HG02884 (cell line): ENCODE results near the gene ZNF598.
A peak's percentile ranks its signal among the peaks of the same experiment; 100 is the strongest.

Source experiments
- ATAC-seq: cut with Tn5 transposase; IDR thresholded peaks from one replicate; pipeline ENCODE4 v1.9.1; 2021; ENCODE audit warnings: mild to moderate bottlenecking, moderate library complexity; ENCODE audit not compliant: unreplicated experiment

The ZNF598 gene

DNA sequence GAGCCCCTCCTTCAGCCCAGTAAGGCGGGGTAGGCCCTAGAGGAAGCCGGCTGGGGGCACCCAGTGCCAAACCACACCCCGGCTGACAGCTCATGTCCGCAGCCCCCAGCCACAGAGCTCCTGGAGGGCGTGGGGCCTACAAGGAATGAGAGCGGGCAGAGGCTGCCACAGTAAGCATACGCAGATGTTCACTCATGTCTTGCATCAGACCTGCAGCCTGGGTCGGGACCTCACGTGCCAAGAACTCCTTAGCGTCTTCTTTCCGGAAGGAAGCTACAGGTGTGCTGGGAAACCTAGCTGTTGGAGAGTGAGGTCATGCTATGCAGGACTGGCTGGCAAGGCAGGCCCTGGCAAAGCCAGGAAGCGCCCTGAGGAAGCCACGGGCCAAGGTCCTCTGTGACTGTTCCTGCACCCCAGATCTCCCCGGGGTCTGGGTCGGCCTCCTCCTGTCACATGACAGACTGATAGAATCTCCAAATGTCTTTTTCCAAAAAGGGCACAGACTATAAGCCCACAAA is 1.6 kb downstream of the ZNF598 start:
- ATAC-seq, result no peak

- ATAC-seq, result no peak
These were observed 2.4 kb downstream of the ZNF598 start for GRCh38 chr16:2007081-2007836.

- ATAC-seq, result no peak
These were observed 3.3 kb downstream of the ZNF598 start for GRCh38 chr16:2006317-2006716.

DNA sequence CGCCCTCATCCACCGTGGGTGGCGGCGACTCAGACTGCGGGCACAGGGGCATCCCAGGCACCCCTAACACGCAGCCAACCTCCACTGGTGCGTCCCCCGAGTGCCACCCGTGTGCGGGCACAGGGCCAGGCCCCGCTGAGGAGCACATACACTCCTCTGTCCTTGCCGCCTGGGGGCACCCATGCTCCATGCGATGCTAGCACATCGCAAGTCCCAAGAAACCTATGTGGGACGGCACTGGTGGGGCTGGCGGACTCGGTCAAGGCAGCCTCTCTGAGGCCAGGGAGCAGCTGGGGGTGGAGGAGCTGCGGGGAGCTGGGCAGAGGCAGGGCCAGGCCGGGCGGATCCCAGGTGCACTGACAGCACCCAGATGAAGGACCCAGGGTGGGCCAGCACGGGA is 4.0 kb downstream of the ZNF598 start:
- no peak for ATAC-seq

- no peak for ATAC-seq
These were observed 4.7 kb downstream of the ZNF598 start for GRCh38 chr16:2004795-2005517.

- peak; percentile 66 for ATAC-seq
These were observed 5.6 kb downstream of the ZNF598 start for GRCh38 chr16:2003827-2004641.

DNA sequence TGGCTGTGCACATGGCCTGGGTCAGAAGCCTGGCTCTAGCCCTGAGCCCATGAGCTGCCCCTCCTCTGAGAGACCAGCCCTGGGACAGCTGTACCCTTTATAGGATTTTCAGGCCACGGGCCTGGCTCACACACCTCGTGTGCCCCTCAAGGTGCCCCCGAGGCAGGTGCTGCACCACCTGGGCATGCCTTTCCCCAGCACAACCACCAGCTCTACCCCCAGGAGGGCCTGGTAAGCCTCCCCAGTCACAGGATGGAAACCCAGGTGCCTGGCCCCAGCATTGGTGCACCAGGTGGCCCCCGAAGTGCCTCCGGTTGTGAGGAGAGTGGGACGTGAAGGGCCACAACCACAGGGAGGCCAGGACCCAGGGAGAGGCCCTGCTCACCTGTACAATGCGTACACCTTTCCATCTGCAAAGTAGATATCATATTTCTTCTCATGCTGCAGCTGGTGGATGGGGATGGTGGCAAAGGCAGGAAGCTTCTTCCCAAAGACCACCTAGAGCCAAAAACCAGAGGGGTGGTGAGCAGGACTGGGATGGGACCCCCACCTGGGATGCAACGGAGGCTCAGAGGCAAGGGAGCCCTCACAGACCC is 6.3 kb downstream of the ZNF598 start:
- ATAC-seq, result no peak

GRCh38 chr16:2002406-2003230 is 7.0 kb downstream of the ZNF598 start:
- ATAC-seq, result no peak

GRCh38 chr16:2001456-2002355 is 7.9 kb downstream of the ZNF598 start:
- ATAC-seq, result no peak

DNA sequence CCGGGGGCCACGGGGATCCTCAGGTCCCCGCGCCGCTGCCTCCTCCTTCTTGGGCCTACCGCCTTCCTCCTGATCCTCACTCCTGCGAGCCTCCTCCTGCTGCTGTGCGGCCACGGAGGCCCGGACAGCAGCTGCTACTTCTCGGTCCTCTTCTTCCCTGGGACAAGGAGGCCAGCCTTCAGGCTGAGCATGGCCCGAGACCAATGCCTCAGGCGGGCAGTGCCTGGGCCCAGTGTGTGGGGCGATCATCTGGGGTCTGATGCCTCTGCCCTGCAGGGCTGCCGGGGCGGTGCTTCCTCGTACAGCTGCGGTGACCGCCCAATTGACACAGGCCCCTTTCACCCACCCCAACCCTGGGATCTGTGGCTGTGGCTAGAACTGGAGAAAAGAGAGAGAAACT is 8.6 kb downstream of the ZNF598 start:
- ATAC-seq, result no peak

DNA sequence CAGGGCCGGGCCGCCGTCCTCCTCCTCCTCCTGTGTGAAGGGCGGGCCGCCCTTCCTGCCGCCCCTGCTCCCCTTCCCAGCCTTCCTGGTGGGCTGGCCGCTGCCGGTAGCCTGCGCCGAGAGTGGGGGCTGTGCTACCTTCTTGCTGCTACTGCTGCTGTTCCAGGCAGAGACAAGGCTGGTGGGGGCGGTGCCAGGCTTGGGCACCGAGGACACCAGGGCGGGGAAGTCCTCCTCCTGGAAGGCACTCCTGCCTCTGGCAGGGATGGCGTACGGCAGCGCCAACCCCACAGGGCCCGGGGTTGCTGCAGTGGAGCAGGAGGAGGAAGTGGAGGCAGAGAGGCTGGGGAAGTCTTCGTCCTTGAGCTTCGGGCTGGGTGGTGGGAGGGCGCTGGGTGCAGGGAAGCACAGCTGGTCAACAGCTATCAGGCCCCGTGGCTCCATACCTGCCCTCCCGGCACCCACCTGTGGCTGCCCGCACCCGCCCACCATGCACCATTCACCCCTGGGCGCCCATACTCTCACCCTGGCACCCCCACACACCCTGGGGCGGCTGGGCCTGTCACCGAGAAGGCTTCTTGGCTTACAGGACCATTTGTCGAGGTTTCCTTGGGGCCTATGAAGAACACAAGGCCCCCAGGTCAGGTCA is 9.6 kb downstream of the ZNF598 start:
- no peak for ATAC-seq

- ATAC-seq, result no peak
These were observed 10.5 kb downstream of the ZNF598 start for GRCh38 chr16:1998852-1999801.

- ATAC-seq, result no peak
These were observed 11.2 kb downstream of the ZNF598 start for GRCh38 chr16:1998360-1998835.

- no peak for ATAC-seq
These were observed 11.9 kb downstream of the ZNF598 start for GRCh38 chr16:1997494-1998359.

DNA sequence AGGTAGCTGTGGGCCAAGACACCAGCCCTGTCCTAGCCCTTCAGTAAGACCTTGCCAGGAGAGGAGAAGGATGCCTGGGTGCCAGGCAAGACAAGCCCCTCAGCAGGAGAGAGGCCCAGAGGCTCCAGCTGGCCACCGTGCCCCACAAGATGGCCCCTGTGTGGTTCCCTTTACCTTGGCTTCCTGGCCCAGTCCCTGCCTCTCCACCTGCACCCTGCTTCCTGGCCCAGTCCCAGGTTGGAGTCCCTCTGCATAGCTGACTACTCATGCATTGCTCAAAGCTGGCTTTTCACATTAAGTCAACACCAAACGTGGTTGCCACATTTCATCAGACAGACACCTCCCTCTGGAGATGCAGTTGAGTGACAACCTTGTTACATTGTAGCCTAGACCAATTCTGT is 15.9 kb downstream of the ZNF598 start:
- ATAC-seq, result no peak

- ATAC-seq, result no peak
These were observed 16.8 kb downstream of the ZNF598 start for GRCh38 chr16:1992704-1993317.
